Renal cortical epithelial cell (primary cell): Measurements from ENCODE around the gene CFAP43. TPM values are rescaled to one million over a fixed set of nuclear protein-coding genes. Genes with fewer than 3 reads are reported as not detected.

Experiments used
- DNase-seq: peaks from one replicate; pipeline ENCODE4 v3.0.0-alpha.2; 2011; ENCODE audit warnings: low read depth
- total RNA-seq: library from RNA; depleted of rRNA; stranded (reverse); fragments of >200 nt; gene quantifications from 2 replicates; pipeline ENCODE4 v1.2.3, GENCODE V29; 2014

Gene CFAP43
- total RNA-seq, 1 donor from 2014 or later = 4.7 TPM

GRCh38 chr10:104099269-104099668, 132.9 kb downstream of the CFAP43 start:
- DNase-seq = no peak

- no peak for DNase-seq
Measured at GRCh38 chr10:104098358-104098925, 133.7 kb downstream of the CFAP43 start.

- peak; percentile 92 for DNase-seq
Measured at GRCh38 chr10:104096692-104097091, 135.5 kb downstream of the CFAP43 start.

DNA sequence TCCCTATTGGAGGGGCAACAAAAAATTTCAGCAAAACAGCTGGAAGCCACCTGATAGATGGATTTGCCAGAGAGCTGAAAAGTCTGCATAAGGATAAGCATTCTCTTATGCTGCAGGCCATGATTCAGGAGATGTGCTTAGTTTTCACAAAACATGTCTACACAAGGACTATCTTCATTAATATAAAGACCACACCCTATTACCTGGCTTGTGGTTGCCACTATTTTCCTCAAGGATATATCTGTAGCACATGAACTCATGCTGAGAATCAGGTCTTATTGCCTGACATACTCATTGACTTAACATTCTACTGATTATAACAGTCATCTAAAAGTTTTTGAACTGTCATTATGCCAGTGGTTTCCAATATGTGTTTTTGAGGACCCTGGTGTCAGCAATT, 139.4 kb downstream of the CFAP43 start:
- DNase-seq = no peak

- no peak for DNase-seq
Measured at GRCh38 chr10:104090611-104091010, 141.6 kb downstream of the CFAP43 start.

DNA sequence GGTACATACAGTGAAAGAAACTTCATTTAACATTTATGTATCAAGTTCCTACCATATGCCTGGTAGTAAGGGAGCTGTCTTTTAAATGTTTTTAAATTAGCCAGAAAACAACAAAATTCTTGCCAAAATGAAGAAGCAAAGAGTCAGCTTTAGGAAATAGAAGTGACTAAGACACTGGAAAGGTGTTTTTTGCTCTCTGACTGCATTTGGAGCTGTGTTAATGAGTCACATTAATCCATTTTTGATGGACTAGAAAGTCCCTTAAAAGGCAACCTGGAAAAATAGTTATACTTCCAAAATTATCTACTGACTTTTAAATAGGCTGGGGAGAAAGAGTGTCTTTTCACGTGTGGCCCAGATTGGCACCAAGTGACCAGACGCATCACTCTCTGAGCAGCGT, 142.5 kb downstream of the CFAP43 start:
- peak; percentile 18 for DNase-seq

- no peak for DNase-seq
Measured at GRCh38 chr10:104088239-104088638, 143.9 kb downstream of the CFAP43 start.

DNA sequence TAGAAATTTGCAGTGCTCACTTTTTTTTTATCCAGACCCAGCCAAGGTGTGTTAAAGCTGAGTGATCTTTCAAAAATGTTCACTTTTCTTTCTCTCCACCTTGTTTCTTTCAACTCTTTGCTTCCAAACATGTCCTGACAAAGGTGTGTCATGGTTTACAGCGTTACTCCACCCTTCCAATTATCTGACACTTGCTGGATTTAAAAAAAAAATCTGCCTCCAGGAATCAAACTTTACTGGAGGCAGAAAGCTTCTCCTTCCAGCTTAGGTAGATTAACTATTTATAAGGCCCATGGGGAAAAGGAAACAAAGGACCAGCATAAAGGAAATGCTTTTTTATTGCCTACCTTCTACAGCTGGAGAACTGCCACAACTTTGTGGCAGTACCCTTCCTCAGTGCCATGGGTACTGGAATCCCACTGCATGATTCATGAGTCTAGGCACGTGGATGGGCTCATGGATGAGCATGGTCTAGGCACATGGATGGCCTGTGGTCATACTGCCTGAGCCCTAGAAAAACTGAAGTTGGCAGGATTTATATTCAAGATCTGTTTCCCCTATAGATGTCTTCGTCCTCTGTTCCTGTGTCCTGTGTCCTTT, 146.3 kb downstream of the CFAP43 start, which contains the start of gene COL17A1:
TSS of gene COL17A1 (minus strand) at position 80 of the 600 bp plus-strand sequence. CDS start 5,207 bp downstream, outside the sequence.
- no peak for DNase-seq

GRCh38 chr10:104084482-104085142, 147.6 kb downstream of the CFAP43 start:
- DNase-seq = peak; percentile 59

DNA sequence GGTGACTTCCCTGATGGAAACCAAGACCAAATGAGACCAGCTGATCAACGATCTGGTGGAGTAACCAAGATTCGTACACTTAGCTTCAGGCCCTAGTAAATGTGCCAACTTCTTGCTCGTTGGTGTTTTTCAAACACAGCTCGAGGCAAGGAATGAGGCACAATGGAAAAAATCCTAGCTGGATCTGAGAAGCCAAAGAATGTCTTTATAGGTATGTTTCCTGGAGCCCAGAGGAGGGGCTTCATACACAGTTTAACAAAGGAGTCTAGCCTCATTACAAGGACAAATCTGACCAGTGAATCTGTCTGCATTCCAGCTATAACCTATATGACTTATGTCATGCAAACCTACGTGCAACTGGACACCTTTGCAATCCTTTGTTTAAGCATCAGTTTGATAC, 150.2 kb downstream of the CFAP43 start:
- DNase-seq = peak; percentile 69

DNA sequence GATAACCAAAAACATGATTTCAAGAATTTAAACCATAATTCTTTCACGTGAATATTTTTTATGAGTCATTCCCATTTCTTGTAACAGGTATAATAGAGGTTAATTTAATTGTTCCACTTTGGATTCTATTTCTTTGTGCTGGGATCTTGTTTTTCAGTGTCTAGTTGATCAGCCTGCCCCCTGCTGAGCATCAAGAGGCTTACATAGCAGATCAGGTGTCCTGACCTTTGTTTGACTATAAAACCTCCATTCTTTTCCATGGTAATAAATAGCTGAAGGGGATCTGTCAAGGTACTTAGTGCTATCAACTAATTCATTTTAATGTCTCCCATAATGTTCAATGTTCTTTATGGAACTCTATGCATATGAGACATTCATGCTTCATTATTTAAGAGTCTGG, 151.4 kb downstream of the CFAP43 start:
- DNase-seq = peak; percentile 52

Other genes starting within 250 kb of the CFAP43 start
- 0.89 and 3.3 TPM in 2 replicates for gene COL17A1, start 146.5 kb downstream of the CFAP43 start, total RNA-seq
- 5.3 and 15.5 TPM in 2 replicates for gene SFR1, start 110.2 kb downstream of the CFAP43 start, total RNA-seq
- 46.7 and 234 TPM in 2 replicates for gene GSTO1, start 22.5 kb upstream of the CFAP43 start, total RNA-seq
- 8.5 and 8.9 TPM in 2 replicates for gene GSTO2, start 36.8 kb upstream of the CFAP43 start, total RNA-seq
- 5.6 and 8.1 TPM in 2 replicates for gene ITPRIP, start 106.1 kb upstream of the CFAP43 start, total RNA-seq
- 0.75 and 1.6 TPM in 2 replicates for gene CFAP58, start 121.5 kb upstream of the CFAP43 start, total RNA-seq